ENCODE results near the gene EGFR.
"Not testable (repeated sequence)": the region's sequence is repeated elsewhere in the genome, so short reads cannot be mapped to it uniquely, and the experiment has no call there.

EGFR gene

DNA sequence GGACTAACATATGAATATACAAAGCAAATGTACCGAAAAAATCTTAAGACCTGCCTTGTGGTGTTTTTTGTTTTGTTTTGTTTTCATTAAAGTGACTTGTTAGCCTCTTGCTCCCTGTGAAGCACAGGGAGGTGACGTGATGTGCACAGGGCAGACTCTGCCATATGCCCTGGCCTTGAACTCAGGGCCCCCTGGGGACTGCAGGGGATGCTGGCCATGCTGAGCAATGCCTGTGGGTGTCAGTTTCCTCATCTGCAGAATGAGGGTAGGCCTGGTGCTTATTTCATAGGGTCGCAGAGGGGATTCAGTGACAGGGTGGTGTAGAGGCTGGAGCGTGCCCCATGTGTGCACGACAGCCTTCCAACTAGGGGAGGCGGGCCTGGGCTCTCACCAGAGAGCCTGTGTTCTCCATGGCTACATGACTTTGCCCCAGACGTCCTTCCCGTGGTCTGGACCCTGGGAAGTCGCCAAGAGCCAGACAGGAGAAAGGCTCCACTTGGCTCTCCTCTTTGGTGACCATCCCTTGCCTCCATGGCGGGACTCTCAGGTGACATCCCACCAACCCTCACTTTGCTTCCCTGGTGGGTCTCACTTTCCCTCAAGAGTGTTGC lies 14.5 kb downstream of the EGFR start:
- DNase-seq (ENCODE audit: low read depth): no peak
- TF ChIP-seq, protein P1, sequence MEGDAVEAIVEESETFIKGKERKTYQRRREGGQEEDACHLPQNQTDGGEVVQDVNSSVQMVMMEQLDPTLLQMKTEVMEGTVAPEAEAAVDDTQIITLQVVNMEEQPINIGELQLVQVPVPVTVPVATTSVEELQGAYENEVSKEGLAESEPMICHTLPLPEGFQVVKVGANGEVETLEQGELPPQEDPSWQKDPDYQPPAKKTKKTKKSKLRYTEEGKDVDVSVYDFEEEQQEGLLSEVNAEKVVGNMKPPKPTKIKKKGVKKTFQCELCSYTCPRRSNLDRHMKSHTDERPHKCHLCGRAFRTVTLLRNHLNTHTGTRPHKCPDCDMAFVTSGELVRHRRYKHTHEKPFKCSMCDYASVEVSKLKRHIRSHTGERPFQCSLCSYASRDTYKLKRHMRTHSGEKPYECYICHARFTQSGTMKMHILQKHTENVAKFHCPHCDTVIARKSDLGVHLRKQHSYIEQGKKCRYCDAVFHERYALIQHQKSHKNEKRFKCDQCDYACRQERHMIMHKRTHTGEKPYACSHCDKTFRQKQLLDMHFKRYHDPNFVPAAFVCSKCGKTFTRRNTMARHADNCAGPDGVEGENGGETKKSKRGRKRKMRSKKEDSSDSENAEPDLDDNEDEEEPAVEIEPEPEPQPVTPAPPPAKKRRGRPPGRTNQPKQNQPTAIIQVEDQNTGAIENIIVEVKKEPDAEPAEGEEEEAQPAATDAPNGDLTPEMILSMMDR (IDR thresholded peaks at IDR 0.05; ENCODE audit: control insufficient read depth, extremely low read depth, insufficient read depth): no peak

DNA sequence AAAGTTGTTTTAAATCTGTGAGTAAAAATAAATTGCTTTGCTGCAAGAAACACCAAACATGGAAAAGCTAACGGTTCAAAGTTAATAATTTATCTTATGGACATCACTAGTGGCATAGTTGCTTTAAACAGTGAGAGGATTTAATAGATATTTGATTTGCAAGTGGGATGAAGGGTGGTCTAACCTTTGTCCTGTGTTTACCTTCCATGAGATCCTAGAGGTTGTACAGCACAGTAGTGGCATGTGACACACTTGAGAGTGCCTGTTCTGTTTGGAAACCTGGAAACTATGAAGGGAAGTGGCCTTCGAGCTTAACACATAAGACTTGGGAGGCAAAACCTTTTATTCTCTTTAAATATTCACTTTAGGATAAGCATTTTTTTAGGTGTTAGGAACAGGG lies 16.0 kb downstream of the EGFR start:
- TF ChIP-seq, protein P1 (IDR thresholded peaks at IDR 0.05; ENCODE audit: control insufficient read depth, extremely low read depth, insufficient read depth): no peak
- no peak overlapping the region for H3K4me3 ChIP-seq (ENCODE audit: low read depth, low read length)
- no peak for DNase-seq (ENCODE audit: low read depth)

More for the DNA sequence above, 14.5 kb downstream of the EGFR start:
- no peak overlapping the region for H3K4me3 ChIP-seq (ENCODE audit: low read depth, low read length)

DNA sequence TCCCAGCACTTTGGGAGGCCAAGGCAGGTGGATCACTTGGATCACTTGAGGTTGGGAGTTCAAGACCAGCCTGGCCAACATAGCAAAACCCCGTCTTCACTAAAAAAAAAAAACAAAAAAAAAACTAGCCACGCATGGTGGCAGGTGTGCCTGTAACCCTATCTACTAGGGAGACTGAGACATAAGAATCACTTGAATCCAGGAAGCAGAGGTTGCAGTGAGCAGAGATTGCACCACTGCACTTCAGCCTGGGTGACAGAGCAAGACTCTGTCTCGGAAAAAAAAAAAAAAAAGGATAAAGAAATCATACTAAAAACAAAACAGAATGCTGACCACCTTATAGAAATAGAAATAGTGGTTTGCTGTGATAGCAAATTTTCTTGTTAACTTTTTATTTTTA lies 16.6 kb downstream of the EGFR start:
- DNase-seq (ENCODE audit: low read depth): not testable (repeated sequence)

DNA sequence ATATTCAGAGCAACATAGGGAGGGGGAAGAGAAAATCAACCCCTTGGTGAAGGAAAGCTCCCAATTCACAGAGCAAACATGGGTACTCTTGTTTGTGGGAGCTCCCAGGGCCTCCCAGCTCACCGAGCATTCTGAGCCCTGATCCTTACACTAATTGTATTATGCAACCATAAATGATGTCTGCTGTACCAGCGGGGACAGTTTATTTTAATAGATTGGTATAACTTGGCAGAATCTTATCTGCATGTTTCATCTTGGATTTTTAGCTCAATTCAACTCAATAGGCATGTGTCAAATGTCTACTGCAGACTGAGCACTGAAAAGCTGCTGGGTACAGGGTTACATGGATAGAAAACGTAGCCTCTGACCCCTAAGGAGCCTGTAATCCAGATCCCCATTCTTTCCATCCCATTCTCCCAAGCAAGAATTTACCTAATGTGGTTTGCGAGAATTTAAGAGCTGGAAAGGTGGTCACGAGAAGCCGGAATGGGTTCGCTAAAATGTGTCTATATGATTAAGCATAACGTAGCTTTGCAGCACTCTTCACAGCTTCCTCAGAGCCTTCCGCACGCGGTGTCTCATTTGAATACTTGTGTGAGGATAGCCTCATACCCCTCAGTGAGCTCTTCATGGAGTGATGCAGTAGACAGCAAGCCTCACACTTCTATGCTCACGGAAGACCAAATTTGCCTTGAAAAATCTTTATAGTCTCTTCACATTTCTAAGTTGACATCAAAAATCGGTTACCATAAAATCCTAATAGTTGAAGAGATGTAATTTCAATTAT lies 18.3 kb downstream of the EGFR start:
- TF ChIP-seq, protein P1 (IDR thresholded peaks at IDR 0.05; ENCODE audit: control insufficient read depth, extremely low read depth, insufficient read depth): no peak
- DNase-seq (ENCODE audit: low read depth): no peak
- no peak overlapping the region for H3K4me3 ChIP-seq (ENCODE audit: low read depth, low read length)

More for the DNA sequence above, 16.6 kb downstream of the EGFR start:
- H3K4me3 ChIP-seq (ENCODE audit: low read depth, low read length): not testable (repeated sequence)

DNA sequence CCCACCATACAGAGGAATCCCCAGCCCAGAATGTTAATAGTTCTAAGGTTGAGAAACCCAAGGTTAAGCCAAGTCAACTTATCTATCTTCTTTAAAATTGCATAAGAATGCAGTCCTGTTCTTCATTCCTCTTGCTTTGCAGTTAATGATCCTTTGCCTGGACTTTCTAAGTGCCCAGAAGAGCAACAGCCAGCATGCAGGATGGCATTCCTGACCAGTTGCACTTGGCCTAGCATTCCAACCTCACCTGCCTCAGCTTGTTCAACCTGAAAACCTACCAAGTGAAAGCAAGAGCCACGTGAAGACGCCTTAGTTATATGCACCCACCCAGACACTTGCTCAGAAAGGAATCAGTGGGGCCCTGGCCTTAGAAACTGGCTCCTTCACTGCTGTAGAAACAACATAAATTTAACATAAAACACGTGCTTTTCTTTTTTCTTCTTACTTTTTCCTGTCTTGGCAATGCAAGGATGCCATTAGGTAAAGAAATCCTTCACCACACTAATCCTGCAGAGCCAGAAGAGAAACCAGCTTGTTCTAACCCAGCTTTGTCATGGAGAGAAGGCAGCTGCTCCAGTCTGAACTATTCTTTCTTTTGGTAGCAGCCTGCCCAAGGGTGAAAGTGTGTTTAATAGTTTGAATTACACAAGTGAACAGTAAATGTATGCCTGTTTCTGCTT lies 25.0 kb downstream of the EGFR start:
- H3K4me3 ChIP-seq (ENCODE audit: low read depth, low read length): no peak overlapping the region
- TF ChIP-seq, protein P1 (IDR thresholded peaks at IDR 0.05; ENCODE audit: control insufficient read depth, extremely low read depth, insufficient read depth): no peak
- DNase-seq (ENCODE audit: low read depth): no peak

DNA sequence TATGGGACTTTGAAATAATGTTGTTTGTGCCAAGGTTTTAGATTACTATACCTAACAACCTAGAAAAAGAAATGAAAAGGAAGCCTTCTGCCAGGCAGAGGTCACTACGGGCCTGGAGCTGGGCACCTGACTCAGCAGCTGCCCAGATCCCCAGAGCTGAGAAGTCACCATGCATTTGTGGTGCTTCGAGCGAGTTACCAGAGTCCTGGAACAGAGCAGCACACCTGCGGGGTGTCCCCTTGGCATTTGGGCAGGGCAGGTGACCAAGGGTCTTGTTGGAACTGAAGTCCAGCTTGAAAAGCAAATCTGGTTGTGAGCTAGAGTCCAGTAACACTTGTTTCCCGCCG lies 25.5 kb downstream of the EGFR start:
- no peak overlapping the region for H3K4me3 ChIP-seq (ENCODE audit: low read depth, low read length)
- TF ChIP-seq, protein P1 (IDR thresholded peaks at IDR 0.05; ENCODE audit: control insufficient read depth, extremely low read depth, insufficient read depth): no peak
- DNase-seq (ENCODE audit: low read depth): no peak

DNA sequence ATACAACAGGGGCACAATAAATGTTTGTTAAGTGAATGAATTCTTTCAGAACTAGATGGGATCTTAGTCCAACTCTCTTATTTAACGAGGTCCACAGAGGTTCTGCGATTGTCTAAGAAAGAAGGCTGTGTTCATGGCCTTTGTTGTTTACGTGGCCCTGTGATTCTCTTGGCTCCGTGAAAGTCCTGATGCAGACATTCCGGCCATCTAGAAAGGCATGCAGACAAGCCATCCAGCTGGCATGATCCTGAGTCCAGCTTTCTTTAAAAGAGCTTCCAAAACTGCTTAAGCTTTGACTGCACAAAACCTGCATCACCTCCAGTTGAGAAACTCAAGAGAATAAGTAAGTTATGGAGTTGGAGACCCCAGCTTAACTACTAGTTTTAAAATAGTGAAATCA lies 26.0 kb downstream of the EGFR start:
- H3K4me3 ChIP-seq (ENCODE audit: low read depth, low read length): no peak overlapping the region
- TF ChIP-seq, protein P1 (IDR thresholded peaks at IDR 0.05; ENCODE audit: control insufficient read depth, extremely low read depth, insufficient read depth): no peak
- DNase-seq (ENCODE audit: low read depth): peak; percentile 50

Measured in LNCaP clone FGC (cell line).